ENCODE results near the gene DHX15. TPM values are rescaled to one million over a fixed set of nuclear protein-coding genes. Genes with fewer than 3 reads are reported as not detected.

The DHX15 gene
- total and polyA plus RNA-seq, 2 of the 8 experiments (the other 6 are each of a cell fraction or from before 2014, with no cell fraction given): 126 to 286 TPM

DNA sequence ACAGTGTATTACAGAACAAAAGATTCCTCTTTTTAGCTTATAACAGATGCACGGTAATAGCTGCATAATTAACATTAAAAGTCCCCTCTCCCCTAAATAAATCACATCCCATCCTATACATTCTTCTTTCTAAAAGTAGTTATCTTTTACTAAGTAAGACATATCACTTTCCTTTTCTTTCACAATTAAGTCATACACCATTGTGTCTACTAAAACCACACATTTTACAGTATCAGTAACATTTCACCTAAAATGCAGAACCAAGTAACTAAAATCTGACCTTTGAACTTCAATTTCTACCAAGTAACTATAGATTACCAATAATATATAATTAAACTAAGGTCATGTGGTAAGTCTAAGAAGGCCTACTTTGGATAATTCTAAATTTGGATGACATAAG is 14.2 kb downstream of the DHX15 start:
- no peak for TF ChIP-seq SRF (IDR thresholded peaks at IDR 0.05; ENCODE audit: low read depth, low read length)
- H4K8ac ChIP-seq (ENCODE audit: extremely low read depth, insufficient read depth, low read length): no peak overlapping the region
- peaks cover 24 to 28% of the 10 kb centered on the region in 2 experiments for H4K20me1 ChIP-seq (replicated peaks in 1 of 2; ENCODE audit: control insufficient read depth in 1 of 2, insufficient read depth in 2 of 2, low read length in 2 of 2)
- no peak overlapping the region for H3K56ac ChIP-seq (replicated peaks; ENCODE audit: insufficient read length, low read depth, low read length)
- H2BK5ac ChIP-seq (ENCODE audit: low read depth, low read length): no peak overlapping the region
- no peak overlapping the region for H2BK20ac ChIP-seq (ENCODE audit: low read length)
- no peak overlapping the region for H2BK120ac ChIP-seq (replicated peaks; ENCODE audit: low read depth, low read length)
- WGBS, 2 experiments (ENCODE audit: extremely low coverage in 1 of 2, insufficient coverage in 1 of 2, insufficient read length in 1 of 2, insufficient replicate concordance in 2 of 2, low coverage in 1 of 2, low lambda C conversion rate in 2 of 2, missing lambda C conversion rate in 1 of 2): 94% methylated on average over 1 of the region's 1 CpG; no CpG with 5 or more reads in 1 of the 2 experiments
- no peaks in the 10 kb centered on the region for H3K23me2 ChIP-seq (ENCODE audit: low read depth, low read length)
- H2AFZ ChIP-seq (ENCODE audit: low read length): no peak overlapping the region
- peaks cover 0 to 7% (median under 1%) of the 10 kb centered on the region in 4 experiments; a peak in 2 of 7 replicates for H3K4me1 ChIP-seq (replicated peaks in 1 of 4; ENCODE audit: control insufficient read depth in 3 of 4, insufficient read depth in 4 of 4, low read length in 3 of 4)
- H3K79me1 ChIP-seq (ENCODE audit: low read depth, low read length): no peaks in the 10 kb centered on the region; the same call in 1 of the 2 replicates
- no peak for DNase-seq (ENCODE audit: low read depth in 1 of 2, low spot score in 2 of 2)
- H3K14ac ChIP-seq (ENCODE audit: insufficient read length): no peak overlapping the region
- H3K9me3 ChIP-seq (ENCODE audit: insufficient read depth in 2 of 2, low read depth in 1 of 2, low read length in 1 of 2): no peaks in the 10 kb centered on the region
- no peak for FAIRE-seq
- ChIA-PET POLR2A (ENCODE audit: partially characterized antibody) (interaction anchor here (0.7 to 10.9 kb wide), 6 partner anchors 10 to 343 kb away, joined by 3 to 78 read pairs (median 3); partner anchors contain the start of genes CCDC149, DHX15 and SOD3), CTCF (ENCODE audit: partially characterized antibody) (interaction anchor here (0.8 to 1.5 kb wide), 5 partner anchors 12 to 118 kb away, joined by 3 to 5 read pairs (median 3); no protein-coding TSS in a partner anchor)
- peaks cover 71 to 99% of the 10 kb centered on the region in 2 experiments for H3K79me2 ChIP-seq (ENCODE audit: control insufficient read depth in 1 of 2, insufficient read depth in 2 of 2, low read length in 2 of 2)
- H3K4me2 ChIP-seq (ENCODE audit: insufficient read depth in 1 of 2, low read depth in 2 of 2, low read length in 2 of 2): no peak overlapping the region
- no peak overlapping the region for H3K4ac ChIP-seq (replicated peaks; ENCODE audit: insufficient read length, low read depth, low read length)
- no peak overlapping the region for H3K18ac ChIP-seq (ENCODE audit: extremely low read depth, low read length)
- H3K23ac ChIP-seq (ENCODE audit: insufficient read length): no peak overlapping the region
- no peaks in the 10 kb centered on the region for H3K27me3 ChIP-seq (replicated peaks in 1 of 4; ENCODE audit: control insufficient read depth in 3 of 4, extremely low read depth in 1 of 4, insufficient read depth in 3 of 4, low read length in 3 of 4)
- H2BK15ac ChIP-seq (ENCODE audit: low read length): no peak overlapping the region
- H3K36me3 ChIP-seq (ENCODE audit: control insufficient read depth in 2 of 4, insufficient read depth in 4 of 4, low read length in 3 of 4): peaks cover 4 to 88% (median 26%) of the 10 kb centered on the region in 4 experiments
- H2AK5ac ChIP-seq (ENCODE audit: low read depth, low read length): no peak overlapping the region
- no peak overlapping the region for H4K91ac ChIP-seq (replicated peaks; ENCODE audit: insufficient read length, low read length)
- no peak overlapping the region for H4K5ac ChIP-seq (ENCODE audit: insufficient read length, low read depth, low read length)
- H2BK12ac ChIP-seq (ENCODE audit: low read depth, low read length): no peak overlapping the region
- H3K27ac ChIP-seq (ENCODE audit: low read depth, low read length): no peak overlapping the region
- H3K4me3 ChIP-seq (ENCODE audit: extremely low read depth in 1 of 4, insufficient read depth in 2 of 4, low read depth in 3 of 4, low read length in 4 of 4): no peak overlapping the region
- H3K9ac ChIP-seq (replicated peaks in 1 of 4; ENCODE audit: extremely low read depth in 1 of 4, low read depth in 3 of 4, low read length in 3 of 4): no peak overlapping the region
